BJ (cell line): ENCODE results near the gene ADGRF3. TPM values are rescaled to one million over a fixed set of nuclear protein-coding genes. Genes with fewer than 3 reads are reported as not detected.
"Not testable (repeated sequence)": the region's sequence is repeated elsewhere in the genome, so short reads cannot be mapped to it uniquely, and the experiment has no call there.

ENCODE experiments used
- CTCF ChIA-PET: fragments of 350-600 bp; formaldehyde crosslinking; extraction: SDS; loops from one replicate; lab custom pipeline; 2021; ENCODE audit warnings: antibody characterized with exemption, inconsistent platforms; lab: Yijun Ruan, JAX
- POLR2A ChIA-PET: fragments of 300-600 bp; sonication (Branson Sonifier 250); formaldehyde crosslinking; extraction: SDS; loops from one replicate; lab custom pipeline; 2021; ENCODE audit warnings: antibody characterized with exemption; lab: Charles Lee
- DNase-seq: peaks from one replicate; pipeline ENCODE4 v3.0.0-alpha.2; 2011; ENCODE audit warnings: low read depth
- H3K27me3 ChIP-seq: 2 replicates; pipeline ENCODE4 v1.6.0; 2011; ENCODE audit warnings: low read length; ENCODE audit not compliant: control insufficient read depth, insufficient read depth
- H3K36me3 ChIP-seq: 2 replicates; pipeline ENCODE4 v1.5.1; 2011; ENCODE audit warnings: low read length; ENCODE audit not compliant: control insufficient read depth, insufficient read depth
- H3K4me3 ChIP-seq: 2 replicates; pipeline ENCODE4 v1.5.1; 2011; ENCODE audit warnings: low read depth, mild to moderate bottlenecking, control low read depth, low read length
- polyA plus RNA-seq: library from polyadenylated mRNA; depleted of rRNA; stranded (reverse); fragments of >200 nt; gene quantifications from 2 replicates; pipeline ENCODE4 v1.2.3, GENCODE V29; 2011
- TF ChIP-seq, protein P1 (sequence below): IDR thresholded peaks from 2 replicates; pipeline ENCODE4 v1.5.1; 2011; ENCODE audit warnings: low read depth, mild to moderate bottlenecking, control low read depth, inconsistent platforms, low read length, moderate library complexity; ENCODE audit not compliant: insufficient read depth

ADGRF3 gene
- polyA plus RNA-seq, 1 experiment, result 0.12 TPM

DNA sequence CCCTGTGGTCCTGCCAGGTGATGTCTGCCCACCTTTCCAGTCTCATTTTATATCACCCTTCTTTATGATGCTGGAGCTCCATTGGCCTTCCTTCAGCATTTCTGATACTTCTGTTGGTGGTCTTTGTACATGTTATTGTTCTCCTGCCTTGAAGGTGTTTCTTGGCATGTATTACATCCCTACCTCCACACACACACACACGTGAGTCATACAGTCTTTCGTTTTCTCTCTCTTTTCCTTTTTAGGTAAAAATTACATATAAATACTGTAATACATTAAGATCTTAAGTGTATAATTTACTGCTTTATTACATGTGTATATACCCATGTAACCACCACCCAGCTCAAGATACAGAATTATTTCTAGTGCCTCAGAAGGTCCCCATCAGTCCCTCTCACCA lies 10.2 kb upstream of the ADGRF3 start:
- H3K4me3 ChIP-seq, result no peak overlapping the region
- ChIA-PET CTCF (interaction anchor here (1.2 to 1.7 kb wide), 2 partner anchors 18 to 26 kb away, joined by 3 to 4 read pairs; no protein-coding TSS in a partner anchor), POLR2A (no interaction called here)
- TF ChIP-seq, protein P1, sequence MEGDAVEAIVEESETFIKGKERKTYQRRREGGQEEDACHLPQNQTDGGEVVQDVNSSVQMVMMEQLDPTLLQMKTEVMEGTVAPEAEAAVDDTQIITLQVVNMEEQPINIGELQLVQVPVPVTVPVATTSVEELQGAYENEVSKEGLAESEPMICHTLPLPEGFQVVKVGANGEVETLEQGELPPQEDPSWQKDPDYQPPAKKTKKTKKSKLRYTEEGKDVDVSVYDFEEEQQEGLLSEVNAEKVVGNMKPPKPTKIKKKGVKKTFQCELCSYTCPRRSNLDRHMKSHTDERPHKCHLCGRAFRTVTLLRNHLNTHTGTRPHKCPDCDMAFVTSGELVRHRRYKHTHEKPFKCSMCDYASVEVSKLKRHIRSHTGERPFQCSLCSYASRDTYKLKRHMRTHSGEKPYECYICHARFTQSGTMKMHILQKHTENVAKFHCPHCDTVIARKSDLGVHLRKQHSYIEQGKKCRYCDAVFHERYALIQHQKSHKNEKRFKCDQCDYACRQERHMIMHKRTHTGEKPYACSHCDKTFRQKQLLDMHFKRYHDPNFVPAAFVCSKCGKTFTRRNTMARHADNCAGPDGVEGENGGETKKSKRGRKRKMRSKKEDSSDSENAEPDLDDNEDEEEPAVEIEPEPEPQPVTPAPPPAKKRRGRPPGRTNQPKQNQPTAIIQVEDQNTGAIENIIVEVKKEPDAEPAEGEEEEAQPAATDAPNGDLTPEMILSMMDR, result no peak
- no peaks in the 10 kb centered on the region for H3K36me3 ChIP-seq
- H3K27me3 ChIP-seq, result no peaks in the 10 kb centered on the region
- DNase-seq, result no peak

DNA sequence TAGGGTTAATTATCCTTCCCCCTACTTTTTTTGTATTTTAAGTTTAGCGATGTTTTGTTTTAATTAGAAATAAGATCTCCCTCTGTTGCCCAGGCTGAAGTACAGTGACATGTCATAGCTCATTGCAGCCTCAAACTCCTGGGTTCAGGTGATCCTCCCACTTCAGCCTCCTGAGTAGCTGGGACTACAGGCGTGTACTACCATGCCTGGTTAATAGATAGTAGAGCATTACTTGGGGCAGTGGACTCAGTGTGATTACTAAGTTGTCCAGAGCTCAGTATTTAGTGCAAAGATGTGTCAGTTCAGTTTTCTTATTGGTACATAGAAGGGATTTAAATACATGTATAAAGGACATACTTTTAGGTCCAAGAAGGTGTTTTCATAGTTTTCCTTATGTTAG lies 9.5 kb upstream of the ADGRF3 start:
- DNase-seq, result no peak
- CTCF ChIA-PET, result interaction anchor here (1.2 to 1.7 kb wide), 2 partner anchors 19 to 26 kb away, joined by 3 to 4 read pairs; no protein-coding TSS in a partner anchor
- TF ChIP-seq, protein P1, result no peak
- H3K36me3 ChIP-seq, result no peaks in the 10 kb centered on the region
- POLR2A ChIA-PET, result interaction anchor here (0.5 kb wide), 1 partner anchor 857 kb away, joined by 5 read pairs; no protein-coding TSS in a partner anchor
- H3K27me3 ChIP-seq, result no peaks in the 10 kb centered on the region
- no peak overlapping the region for H3K4me3 ChIP-seq

DNA sequence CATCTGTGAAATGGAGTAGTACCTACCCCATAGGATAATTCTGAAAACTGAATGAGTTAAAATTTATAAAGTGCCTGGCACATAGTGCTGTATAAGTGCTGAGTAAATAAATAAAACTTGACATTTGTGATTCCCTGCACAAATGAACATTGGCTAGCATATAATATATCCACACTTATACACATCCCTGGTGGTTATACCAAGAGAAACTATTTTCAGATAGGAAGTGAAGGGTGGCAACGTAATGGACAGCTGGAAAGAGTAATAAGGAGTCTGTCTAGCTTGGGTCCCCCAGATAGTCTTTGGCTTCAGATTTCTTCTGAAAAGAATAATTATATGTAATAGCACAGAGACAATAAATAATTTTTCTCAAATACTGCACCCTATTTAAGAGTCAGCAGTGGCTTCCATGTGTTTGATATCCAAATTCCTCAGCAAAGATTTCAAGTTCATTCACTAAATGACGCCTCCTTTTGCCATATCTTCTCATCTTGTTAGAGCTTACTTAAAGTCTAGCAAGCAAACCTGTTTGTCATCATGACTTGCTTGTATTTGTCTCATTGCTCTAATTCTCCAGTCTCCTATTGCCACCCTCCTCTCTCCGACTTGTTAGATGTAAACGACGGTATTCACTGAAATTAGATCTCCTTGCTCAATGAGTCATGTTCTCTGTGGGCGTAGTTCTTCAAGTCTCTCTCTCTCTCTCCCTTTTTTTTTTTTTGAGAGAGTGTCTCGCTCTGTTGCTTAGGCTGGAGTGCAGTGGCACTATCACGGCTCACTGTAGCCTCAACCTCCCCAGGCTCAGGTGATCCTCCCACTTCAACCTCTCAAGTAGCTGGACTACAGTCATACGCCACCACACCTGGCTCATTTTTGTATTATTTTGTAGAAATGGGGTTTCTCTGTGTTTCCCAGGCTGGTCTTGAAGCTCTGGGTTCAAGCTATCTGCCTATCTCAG lies 8.7 kb upstream of the ADGRF3 start:
- POLR2A ChIA-PET, result interaction anchor here (0.5 kb wide), 1 partner anchor 858 kb away, joined by 5 read pairs; no protein-coding TSS in a partner anchor
- Histone ChIP-seq H3K4me3 (no peak overlapping the region), H3K36me3 (no peaks in the 10 kb centered on the region), H3K27me3 (no peaks in the 10 kb centered on the region)
- CTCF ChIA-PET, result no interaction called here
- TF ChIP-seq, protein P1, result no peak
- DNase-seq, result peak; percentile 72

DNA sequence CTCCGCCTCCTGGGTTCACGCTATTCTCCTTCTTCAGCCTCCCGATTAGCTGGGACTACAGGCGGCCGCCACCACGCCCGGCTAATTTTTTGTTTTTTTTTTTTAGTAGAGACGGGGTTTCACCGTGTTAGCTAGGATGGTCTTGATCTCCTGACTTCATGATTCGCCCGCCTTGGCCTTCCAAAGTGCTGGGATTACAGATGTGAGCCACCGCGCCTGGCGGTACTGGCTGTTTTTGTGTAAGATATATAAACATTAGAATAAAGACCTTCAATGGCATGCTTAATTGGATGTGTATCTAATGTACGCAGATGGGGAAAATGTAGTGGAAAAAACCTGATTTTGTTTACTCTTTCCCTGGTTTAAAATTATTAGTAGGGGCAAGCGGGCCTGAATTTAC lies 7.9 kb upstream of the ADGRF3 start:
- H3K36me3 ChIP-seq, H3K4me3 ChIP-seq, DNase-seq, H3K27me3 ChIP-seq, POLR2A ChIA-PET: not testable (repeated sequence)
- CTCF ChIA-PET, result interaction anchor here (1.6 kb wide), 1 partner anchor 403 kb away, joined by 3 read pairs; no protein-coding TSS in a partner anchor

DNA sequence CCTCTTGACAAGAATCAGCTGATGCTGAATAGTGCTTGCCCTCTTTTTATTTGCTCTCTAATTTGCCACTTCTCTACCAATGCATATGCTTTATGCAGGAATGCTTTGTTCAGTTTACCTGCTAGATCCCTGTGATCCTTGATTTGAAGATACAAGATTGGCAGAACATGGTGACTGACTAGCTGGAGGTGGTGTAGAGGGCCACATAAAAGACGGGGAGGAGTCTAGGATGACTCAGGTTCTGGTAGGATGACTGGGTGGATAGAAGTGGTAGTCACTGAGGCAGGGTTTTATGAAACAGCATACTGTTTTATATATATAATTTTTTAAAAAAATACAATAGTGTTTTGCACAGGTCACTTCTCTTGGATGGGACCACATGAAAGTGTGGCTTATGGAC lies 6.3 kb upstream of the ADGRF3 start:
- DNase-seq, result no peak
- POLR2A ChIA-PET, result no interaction called here
- CTCF ChIA-PET, result interaction anchor here (1.6 kb wide), 1 partner anchor 402 kb away, joined by 3 read pairs; no protein-coding TSS in a partner anchor

More for the DNA sequence above, 6.3 kb upstream of the ADGRF3 start:
- H3K4me3 ChIP-seq, result no peak overlapping the region
- TF ChIP-seq, protein P1, result no peak
- no peaks in the 10 kb centered on the region for H3K27me3 ChIP-seq
- no peaks in the 10 kb centered on the region for H3K36me3 ChIP-seq
